Esophagus muscularis mucosa (tissue), 4 donors: ENCODE data around the gene PITX1. TPM values are rescaled to one million over a fixed set of nuclear protein-coding genes. Genes with fewer than 3 reads are reported as not detected.

Experiments
- DNase-seq: peaks from one replicate; pipeline ENCODE4 v3.0.0-alpha.2; 2017; ENCODE audit errors: extremely low spot score
- H3K27ac ChIP-seq, 4 donors: fragments of 200-600 bp; sonication (generic); replicated peaks in 1 of 4; 1 replicate in 3 of 4; 2 replicates in 1 of 4; pipeline ENCODE4 v1.5.1; 2016 to 2019; ENCODE audit warnings: mild to moderate bottlenecking in 1 of 4
- H3K27me3 ChIP-seq, 4 donors: fragments of 200-600 bp; sonication (generic); one replicate each; pipeline versions ENCODE4 v1.5.1 to v1.6.0; 2016 to 2019
- H3K36me3 ChIP-seq, 4 donors: fragments of 200-600 bp; sonication (generic); one replicate each; pipeline ENCODE4 v1.5.1; 2016 to 2019
- H3K4me1 ChIP-seq, 4 donors: fragments of 200-600 bp; sonication (generic); one replicate each; pipeline ENCODE4 v1.5.1; 2016 to 2019
- H3K4me3 ChIP-seq, 4 donors: fragments of 200-600 bp; sonication (generic); 1 replicate in 2 of 4; 2 replicates in 2 of 4; pipeline ENCODE4 v1.5.1; 2016 to 2019; ENCODE audit warnings: mild to moderate bottlenecking in 4 of 4, moderate library complexity in 1 of 4
- H3K9me3 ChIP-seq, 4 donors: fragments of 200-600 bp; sonication (generic); 1 replicate in 3 of 4; 2 replicates in 1 of 4; pipeline ENCODE4 v1.5.1; 2016 to 2019
- CTCF ChIP-seq, 3 experiments: fragments of 200-600 bp in 2 of 3; fragments of 450-650 bp in 1 of 3; sonication (generic) in 2 of 3; IDR thresholded peaks; one replicate each; pipeline ENCODE4 v1.5.1; 2017 to 2019; ENCODE audit warnings: antibody characterized with exemption in 3 of 3, mild to moderate bottlenecking in 2 of 3, moderate library complexity in 1 of 3
- EP300 ChIP-seq: sonication (generic); formaldehyde crosslinking; IDR thresholded peaks from one replicate; pipeline ENCODE4 v1.6.1; 2017; ENCODE audit warnings: antibody characterized with exemption
- POLR2A ChIP-seq: fragments of 450-650 bp; IDR thresholded peaks from one replicate; pipeline ENCODE4 v1.6.1; 2017; ENCODE audit warnings: antibody characterized with exemption, moderate library complexity, mild to moderate bottlenecking, low read depth
- POLR2AphosphoS5 ChIP-seq, 2 donors: sonication (generic); formaldehyde crosslinking; IDR thresholded peaks; one replicate each; pipeline ENCODE4 v1.6.1; 2017; ENCODE audit warnings: antibody characterized with exemption in 2 of 2
- WGBS: methylation state at CpG from one replicate; pipeline ENCODE4 v1.1.5; 2018; 5-methylcytosine and 5-hydroxymethylcytosine counted together
- intact Hi-C: fragments of 100-400 bp; cut with DNase I; formaldehyde crosslinking; loops from one replicate; pipeline ENCODE4 v1.15.1; 2023
- total RNA-seq, 4 donors: library from RNA; depleted of rRNA; stranded (reverse); fragments of >200 nt; gene quantifications; one replicate each; pipeline versions ENCODE4 v1.1.0 to v1.2.1, GENCODE V29; 2016

PITX1 gene
- total RNA-seq, 4 donors from 2014 or later: 3.7 to 8.7 (median 6.2) TPM

GRCh38 chr5:135012033-135012588 lies 21.9 kb downstream of the PITX1 start:
- H3K27me3 ChIP-seq: no peaks in the 10 kb centered on the region
- TF ChIP-seq CTCF (IDR thresholded peaks at IDR 0.05) (no peak), EP300 (no peak), POLR2A (no peak), POLR2AphosphoS5 (IDR thresholded peaks at IDR 0.05) (no peak)
- no peaks in the 10 kb centered on the region for H3K9me3 ChIP-seq
- H3K27ac ChIP-seq: no peak overlapping the region
- H3K4me1 ChIP-seq: peaks cover 21 to 36% (median 26%) of the 10 kb centered on the region in 4 donors
- WGBS: 69% methylated on average over 2 of the region's 2 CpGs
- no peak overlapping the region for H3K4me3 ChIP-seq
- DNase-seq: no peak
- H3K36me3 ChIP-seq: no peaks in the 10 kb centered on the region
- intact Hi-C loops: loop anchor here (10.0 kb wide), 1 partner anchor 183 kb away; no protein-coding TSS in a partner anchor

GRCh38 chr5:135011355-135012032 lies 22.5 kb downstream of the PITX1 start:
- peaks cover 21 to 36% (median 26%) of the 10 kb centered on the region in 4 donors for H3K4me1 ChIP-seq
- WGBS: 94% methylated on average over 4 of the region's 4 CpGs
- H3K36me3 ChIP-seq: no peaks in the 10 kb centered on the region
- DNase-seq: no peak
- TF ChIP-seq POLR2AphosphoS5 (IDR thresholded peaks at IDR 0.05) (no peak), CTCF (IDR thresholded peaks at IDR 0.05) (no peak), POLR2A (no peak), EP300 (no peak)
- H3K27me3 ChIP-seq: no peaks in the 10 kb centered on the region
- H3K4me3 ChIP-seq: no peak overlapping the region
- H3K27ac ChIP-seq: no peak overlapping the region
- intact Hi-C loops: loop anchor here (10.0 kb wide), 1 partner anchor 183 kb away; no protein-coding TSS in a partner anchor
- no peaks in the 10 kb centered on the region for H3K9me3 ChIP-seq

- TF ChIP-seq CTCF (IDR thresholded peaks at IDR 0.05) (peak in 1 of 3 experiments; percentile 11), POLR2AphosphoS5 (IDR thresholded peaks at IDR 0.05) (no peak), POLR2A (no peak), EP300 (no peak)
- 72% methylated on average over 3 of the region's 3 CpGs for WGBS
- no peak for DNase-seq
Observed at GRCh38 chr5:135010502-135011354, 23.3 kb downstream of the PITX1 start.

GRCh38 chr5:135009736-135010501 lies 24.1 kb downstream of the PITX1 start:
- intact Hi-C loops: loop anchor here (10.0 kb wide), 1 partner anchor 185 kb away; no protein-coding TSS in a partner anchor
- H3K27ac ChIP-seq: no peak overlapping the region
- WGBS: 73% methylated on average over 5 of the region's 11 CpGs
- DNase-seq: no peak
- peaks cover 21 to 31% (median 25%) of the 10 kb centered on the region in 4 donors for H3K4me1 ChIP-seq
- H3K36me3 ChIP-seq: no peaks in the 10 kb centered on the region
- no peak for TF ChIP-seq CTCF (IDR thresholded peaks at IDR 0.05)
- TF ChIP-seq POLR2AphosphoS5 (IDR thresholded peaks at IDR 0.05): no peak
- TF ChIP-seq EP300: no peak
- TF ChIP-seq POLR2A: no peak
- no peak overlapping the region for H3K4me3 ChIP-seq
- H3K9me3 ChIP-seq: no peaks in the 10 kb centered on the region
- H3K27me3 ChIP-seq: no peaks in the 10 kb centered on the region

More at GRCh38 chr5:135010502-135011354, 23.3 kb downstream of the PITX1 start:
- Histone ChIP-seq H3K27ac (no peak overlapping the region), H3K36me3 (no peaks in the 10 kb centered on the region), H3K9me3 (no peaks in the 10 kb centered on the region), H3K4me3 (no peak overlapping the region), H3K27me3 (no peaks in the 10 kb centered on the region), H3K4me1 (peaks cover 21 to 36% (median 26%) of the 10 kb centered on the region in 4 donors)
- intact Hi-C loops: loop anchor here (10.0 kb wide), 1 partner anchor 184 kb away; no protein-coding TSS in a partner anchor
